SK-N-SH (cell line): Measurements from ENCODE around the gene CCDC187. TPM values are rescaled to one million over a fixed set of nuclear protein-coding genes. Genes with fewer than 3 reads are reported as not detected.

Experiments used
- CTCF ChIA-PET: fragments of 300-600, 350-600 bp; formaldehyde crosslinking; extraction: SDS; loops from one replicate; lab custom pipeline; 2021; lab: Yijun Ruan, JAX
- POLR2A ChIA-PET: fragments of 350-600 bp; sonication (Branson Sonifier 250); formaldehyde crosslinking; extraction: SDS; loops from one replicate; lab custom pipeline; 2020; ENCODE audit warnings: antibody characterized with exemption, inconsistent platforms; lab: Yijun Ruan, JAX
- DNase-seq: peaks from one replicate; pipeline ENCODE4 v3.0.0; 2012
- H2AFZ ChIP-seq: fragments of 200-600 bp; sonication (generic); 2 replicates; pipeline ENCODE4 v1.8.1; 2016; ENCODE audit warnings: antibody characterized with exemption, mild to moderate bottlenecking, low read depth
- H3F3A ChIP-seq: fragments of 200-600 bp; sonication (generic); replicated peaks from 2 replicates; pipeline ENCODE3; 2016; ENCODE audit warnings: antibody characterized with exemption, mild to moderate bottlenecking; ENCODE audit not compliant: insufficient read depth
- H3K27ac ChIP-seq, 2 experiments: fragments of 200-500 bp in 1 of 2; fragments of 200-600 bp in 1 of 2; sonication (Bioruptor generic) in 1 of 2; sonication (generic), shearing (Covaris generic) in 1 of 2; 2 replicates each; pipeline versions ENCODE4 v1.5.1 to v1.6.1; 2014 to 2016; ENCODE audit warnings: low read depth in 2 of 2, inconsistent platforms in 1 of 2, low read length in 1 of 2, mild to moderate bottlenecking in 1 of 2, mixed read lengths in 1 of 2
- H3K27me3 ChIP-seq: fragments of 200-600 bp; sonication (generic), shearing (Covaris generic); 2 replicates; pipeline ENCODE4 v1.6.1; 2016; ENCODE audit warnings: mixed run types; ENCODE audit not compliant: insufficient read depth
- H3K36me3 ChIP-seq, 2 experiments: fragments of 200-500 bp in 1 of 2; fragments of 200-600 bp in 1 of 2; sonication (Bioruptor generic) in 1 of 2; sonication (generic) in 1 of 2; replicated peaks in 1 of 2; 2 replicates each; pipeline versions ENCODE3 to v1.5.1; 2014 to 2016; ENCODE audit warnings: low read length in 1 of 2, mild to moderate bottlenecking in 1 of 2; ENCODE audit not compliant: insufficient read depth in 2 of 2, control insufficient read depth in 1 of 2
- H3K4me1 ChIP-seq, 2 experiments: fragments of 200-500 bp in 1 of 2; fragments of 200-600 bp in 1 of 2; sonication (Bioruptor generic) in 1 of 2; sonication (generic), shearing (Covaris generic) in 1 of 2; 2 replicates each; pipeline versions ENCODE4 v1.5.1 to v1.6.1; 2014 to 2016; ENCODE audit warnings: low read depth in 1 of 2, low read length in 1 of 2, mixed run types in 1 of 2; ENCODE audit not compliant: insufficient read depth in 2 of 2, control insufficient read depth in 1 of 2
- H3K4me2 ChIP-seq: fragments of 200-600 bp; sonication (generic), shearing (Covaris generic); 2 replicates; pipeline ENCODE4 v1.6.1; 2017; ENCODE audit warnings: mixed run types
- H3K4me3 ChIP-seq, 2 experiments: fragments of 200-500 bp in 1 of 2; fragments of 200-600 bp in 1 of 2; sonication (Bioruptor generic) in 1 of 2; sonication (generic), shearing (Covaris generic) in 1 of 2; 2 replicates each; pipeline versions ENCODE4 v1.5.1 to v1.8.1; 2014 to 2016; ENCODE audit warnings: low read depth in 2 of 2, inconsistent platforms in 1 of 2, low read length in 1 of 2, mild to moderate bottlenecking in 1 of 2, mixed read lengths in 1 of 2, moderate library complexity in 1 of 2
- H3K79me2 ChIP-seq: fragments of 200-600 bp; sonication (generic); 2 replicates; pipeline ENCODE4 v1.8.1; 2017; ENCODE audit warnings: mild to moderate bottlenecking; ENCODE audit not compliant: insufficient read depth
- H3K9ac ChIP-seq: fragments of 200-600 bp; sonication (generic); 2 replicates; pipeline ENCODE4 v1.6.1; 2017; ENCODE audit warnings: mixed run types
- H3K9me2 ChIP-seq: fragments of 200-600 bp; sonication (generic); 2 replicates; pipeline ENCODE4 v1.6.1; 2017; ENCODE audit warnings: mixed run types
- H3K9me3 ChIP-seq: fragments of 200-600 bp; sonication (generic); 2 replicates; pipeline ENCODE4 v1.6.1; 2017; ENCODE audit warnings: mixed run types, mild to moderate bottlenecking, moderate library complexity
- H4K20me1 ChIP-seq: fragments of 200-600 bp; sonication (generic); 2 replicates; pipeline ENCODE4 v1.6.1; 2017; ENCODE audit warnings: mild to moderate bottlenecking, mixed run types; ENCODE audit not compliant: insufficient read depth
- ELF1 ChIP-seq: IDR thresholded peaks from 2 replicates; pipeline ENCODE4 v1.4.0; 2012
- MEF2A ChIP-seq: IDR thresholded peaks from 2 replicates; pipeline ENCODE4 v1.4.0; 2012; ENCODE audit warnings: low read depth, borderline replicate concordance
- POLR2AphosphoS5 ChIP-seq: IDR thresholded peaks from 2 replicates; pipeline ENCODE4 v1.6.1; 2012; ENCODE audit warnings: low read depth, low read length
- RXRA ChIP-seq: IDR thresholded peaks from 2 replicates; pipeline ENCODE4 v1.4.0; 2012; ENCODE audit warnings: low read depth, mild to moderate bottlenecking, borderline replicate concordance
- SMC3 ChIP-seq: IDR thresholded peaks from 2 replicates; pipeline ENCODE4 v1.6.1; 2012; ENCODE audit warnings: low read depth, low read length, improper control_type of control experiment
- TAF1 ChIP-seq: IDR thresholded peaks from 2 replicates; pipeline ENCODE4 v1.6.1; 2012; ENCODE audit warnings: low read depth, mild to moderate bottlenecking, low read length, moderate library complexity, borderline replicate concordance
- WGBS: methylation state at CpG from one replicate; pipeline ENCODE4 v1.1.6; 2017; ENCODE audit warnings: low lambda C conversion rate; 5-methylcytosine and 5-hydroxymethylcytosine counted together
- polyA plus RNA-seq, 3 experiments: library from polyadenylated mRNA; depleted of rRNA; stranded (reverse); fragments of >200 nt; gene quantifications; 2 replicates each; pipeline ENCODE4 v1.2.3, GENCODE V29; 2012
- TF ChIP-seq, protein P1 (sequence below): IDR thresholded peaks from 2 replicates; pipeline ENCODE4 v1.6.1; 2012; ENCODE audit warnings: mild to moderate bottlenecking, low read depth, low read length, moderate library complexity
- TF ChIP-seq, protein P2 (sequence below): IDR thresholded peaks from 2 replicates; pipeline ENCODE4; 2012
- TF ChIP-seq, protein P3 (sequence below): fragments of 150-350 bp; IDR thresholded peaks from 2 replicates; pipeline ENCODE4 v1.6.1; 2017; ENCODE audit warnings: antibody characterized with exemption, low read length, low read depth, borderline replicate concordance

The CCDC187 gene
- polyA plus RNA-seq, 1 of the 3 experiments (the other 2 are of a cell fraction), result not detected

DNA sequence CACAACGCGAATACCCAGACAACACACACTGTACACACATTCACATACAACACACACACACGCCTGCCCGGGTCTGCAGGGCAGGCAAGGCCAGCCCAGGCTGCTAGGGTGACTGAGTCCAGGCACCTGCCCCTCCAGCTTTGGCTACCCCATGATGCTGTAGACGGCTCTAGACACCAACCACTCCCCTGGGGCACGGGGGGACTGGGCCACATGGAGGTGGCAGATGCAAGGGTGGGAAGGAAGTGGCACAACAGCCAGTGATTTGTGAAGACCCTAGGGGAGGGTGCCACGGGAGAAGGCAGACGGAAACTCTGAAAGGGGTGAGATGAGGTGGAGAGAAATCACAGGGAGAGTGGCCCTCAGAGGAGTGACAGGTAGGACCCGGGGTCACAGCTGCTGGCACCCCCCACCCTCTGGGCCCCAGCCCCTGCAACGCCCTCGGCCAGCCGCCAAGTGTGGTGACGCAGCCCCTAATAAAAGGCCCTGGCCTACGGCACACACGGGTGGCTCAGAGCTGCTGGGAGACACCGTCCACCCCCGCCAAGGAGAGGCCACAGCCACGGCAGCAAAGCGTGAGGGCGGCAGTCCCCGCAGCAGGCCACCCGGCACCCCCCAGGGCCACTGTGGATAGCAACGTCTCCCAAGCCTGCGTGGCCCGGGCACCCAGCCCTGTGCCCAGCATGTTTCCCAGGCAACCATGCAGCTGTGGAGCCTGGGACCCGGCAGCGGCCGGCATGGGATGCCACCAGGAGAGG, 6.6 kb upstream of the CCDC187 start:
- Histone ChIP-seq H3K27ac (no peak overlapping the region), H3K4me2 (no peak overlapping the region), H4K20me1 (no peaks in the 10 kb centered on the region), H2AFZ (no peak overlapping the region), H3K9me2 (no peaks in the 10 kb centered on the region), H3K9me3 (peaks cover 4% of the 10 kb centered on the region; the same call in 1 of the 2 replicates), H3K4me3 (no peak overlapping the region), H3K36me3 (no peaks in the 10 kb centered on the region), H3K9ac (no peak overlapping the region), H3F3A (peaks cover 5% of the 10 kb centered on the region), H3K4me1 (peaks cover 0 to 5% of the 10 kb centered on the region in 2 experiments; a peak in 1 of 4 replicates), H3K27me3 (no peaks in the 10 kb centered on the region), H3K79me2 (no peaks in the 10 kb centered on the region)
- 70% methylated on average over 15 of the region's 28 CpGs for WGBS
- POLR2A ChIA-PET, result no interaction called here
- no peak for DNase-seq
- CTCF ChIA-PET, result interaction anchor here (3.6 to 4.9 kb wide), 2 partner anchors 13 to 53 kb away, joined by 50 to 91 read pairs; partner anchors contain the start of gene DNLZ
- TF ChIP-seq POLR2AphosphoS5 (no peak), ELF1 (no peak), SMC3 (no peak), TAF1 (no peak), MEF2A (no peak), RXRA (no peak)
- TF ChIP-seq, protein P1, sequence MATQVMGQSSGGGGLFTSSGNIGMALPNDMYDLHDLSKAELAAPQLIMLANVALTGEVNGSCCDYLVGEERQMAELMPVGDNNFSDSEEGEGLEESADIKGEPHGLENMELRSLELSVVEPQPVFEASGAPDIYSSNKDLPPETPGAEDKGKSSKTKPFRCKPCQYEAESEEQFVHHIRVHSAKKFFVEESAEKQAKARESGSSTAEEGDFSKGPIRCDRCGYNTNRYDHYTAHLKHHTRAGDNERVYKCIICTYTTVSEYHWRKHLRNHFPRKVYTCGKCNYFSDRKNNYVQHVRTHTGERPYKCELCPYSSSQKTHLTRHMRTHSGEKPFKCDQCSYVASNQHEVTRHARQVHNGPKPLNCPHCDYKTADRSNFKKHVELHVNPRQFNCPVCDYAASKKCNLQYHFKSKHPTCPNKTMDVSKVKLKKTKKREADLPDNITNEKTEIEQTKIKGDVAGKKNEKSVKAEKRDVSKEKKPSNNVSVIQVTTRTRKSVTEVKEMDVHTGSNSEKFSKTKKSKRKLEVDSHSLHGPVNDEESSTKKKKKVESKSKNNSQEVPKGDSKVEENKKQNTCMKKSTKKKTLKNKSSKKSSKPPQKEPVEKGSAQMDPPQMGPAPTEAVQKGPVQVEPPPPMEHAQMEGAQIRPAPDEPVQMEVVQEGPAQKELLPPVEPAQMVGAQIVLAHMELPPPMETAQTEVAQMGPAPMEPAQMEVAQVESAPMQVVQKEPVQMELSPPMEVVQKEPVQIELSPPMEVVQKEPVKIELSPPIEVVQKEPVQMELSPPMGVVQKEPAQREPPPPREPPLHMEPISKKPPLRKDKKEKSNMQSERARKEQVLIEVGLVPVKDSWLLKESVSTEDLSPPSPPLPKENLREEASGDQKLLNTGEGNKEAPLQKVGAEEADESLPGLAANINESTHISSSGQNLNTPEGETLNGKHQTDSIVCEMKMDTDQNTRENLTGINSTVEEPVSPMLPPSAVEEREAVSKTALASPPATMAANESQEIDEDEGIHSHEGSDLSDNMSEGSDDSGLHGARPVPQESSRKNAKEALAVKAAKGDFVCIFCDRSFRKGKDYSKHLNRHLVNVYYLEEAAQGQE, result no peak
- TF ChIP-seq, protein P2, sequence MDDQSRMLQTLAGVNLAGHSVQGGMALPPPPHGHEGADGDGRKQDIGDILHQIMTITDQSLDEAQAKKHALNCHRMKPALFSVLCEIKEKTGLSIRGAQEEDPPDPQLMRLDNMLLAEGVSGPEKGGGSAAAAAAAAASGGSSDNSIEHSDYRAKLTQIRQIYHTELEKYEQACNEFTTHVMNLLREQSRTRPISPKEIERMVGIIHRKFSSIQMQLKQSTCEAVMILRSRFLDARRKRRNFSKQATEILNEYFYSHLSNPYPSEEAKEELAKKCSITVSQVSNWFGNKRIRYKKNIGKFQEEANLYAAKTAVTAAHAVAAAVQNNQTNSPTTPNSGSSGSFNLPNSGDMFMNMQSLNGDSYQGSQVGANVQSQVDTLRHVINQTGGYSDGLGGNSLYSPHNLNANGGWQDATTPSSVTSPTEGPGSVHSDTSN, result no peak

GRCh38 chr9:136309806-136310220, 5.9 kb upstream of the CCDC187 start:
- H3K9me2 ChIP-seq, result no peaks in the 10 kb centered on the region
- H3K4me3 ChIP-seq, result no peak overlapping the region
- H3K9ac ChIP-seq, result no peak overlapping the region
- no peaks in the 10 kb centered on the region for H3K36me3 ChIP-seq
- no peak overlapping the region for H3K27ac ChIP-seq
- H3K9me3 ChIP-seq, result peaks cover 3% of the 10 kb centered on the region; the same call in 1 of the 2 replicates
- no peaks in the 10 kb centered on the region for H4K20me1 ChIP-seq
- CTCF ChIA-PET, result no interaction called here
- H2AFZ ChIP-seq, result no peak overlapping the region
- H3K79me2 ChIP-seq, result no peaks in the 10 kb centered on the region
- H3K4me2 ChIP-seq, result no peak overlapping the region
- DNase-seq, result no peak
- 82% methylated on average over 5 of the region's 5 CpGs for WGBS
- peaks cover 0 to 5% of the 10 kb centered on the region in 2 experiments; a peak in 1 of 4 replicates for H3K4me1 ChIP-seq
- H3F3A ChIP-seq, result peaks cover 5% of the 10 kb centered on the region
- POLR2A ChIA-PET, result no interaction called here
- no peaks in the 10 kb centered on the region for H3K27me3 ChIP-seq
- TF ChIP-seq, protein P3, sequence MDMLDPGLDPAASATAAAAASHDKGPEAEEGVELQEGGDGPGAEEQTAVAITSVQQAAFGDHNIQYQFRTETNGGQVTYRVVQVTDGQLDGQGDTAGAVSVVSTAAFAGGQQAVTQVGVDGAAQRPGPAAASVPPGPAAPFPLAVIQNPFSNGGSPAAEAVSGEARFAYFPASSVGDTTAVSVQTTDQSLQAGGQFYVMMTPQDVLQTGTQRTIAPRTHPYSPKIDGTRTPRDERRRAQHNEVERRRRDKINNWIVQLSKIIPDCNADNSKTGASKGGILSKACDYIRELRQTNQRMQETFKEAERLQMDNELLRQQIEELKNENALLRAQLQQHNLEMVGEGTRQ, result no peak
- TF ChIP-seq TAF1 (no peak), POLR2AphosphoS5 (no peak)
